Panc1 (cell line): Measurements from ENCODE around the gene AMIGO1. TPM values are rescaled to one million over a fixed set of nuclear protein-coding genes. Genes with fewer than 3 reads are reported as not detected.

Source experiments
- ATAC-seq: fragments of 200-7000 bp; cut with Tn5 transposase; 2 replicates; pipeline ENCODE4 v1.9.1; 2020; ENCODE audit warnings: mild to moderate bottlenecking, moderate library complexity
- BruUV-seq: library from RNA; stranded (reverse); fragments of 400-500 nt; replicated peaks from 2 replicates; lab custom pipeline; 2021; lab: Mats Ljungman, UMichigan
- CTCF ChIA-PET: fragments of 300-600 bp; sonication (Branson Sonifier 250); formaldehyde crosslinking; loops from one replicate; lab custom pipeline; 2022; ENCODE audit warnings: antibody characterized with exemption; lab: Charles Lee
- POLR2A ChIA-PET: fragments of 300-600 bp; sonication (Branson Sonifier 250); formaldehyde crosslinking; loops from one replicate; lab custom pipeline; 2022; ENCODE audit warnings: antibody characterized with exemption; lab: Charles Lee
- DNase-seq: peaks from one replicate; pipeline ENCODE4 v3.0.0-alpha.2; 2010; ENCODE audit warnings: low read depth, low spot score
- H3K27ac ChIP-seq: 2 replicates; pipeline ENCODE4 v1.5.1; 2011; ENCODE audit warnings: mild to moderate bottlenecking, low read length, inconsistent platforms
- H3K27me3 ChIP-seq: fragments of 200-500 bp; sonication (Bioruptor generic); 2 replicates; pipeline ENCODE4 v1.6.0; 2014; ENCODE audit warnings: low read length, inconsistent platforms; ENCODE audit not compliant: control insufficient read depth, insufficient read depth
- H3K36me3 ChIP-seq: fragments of 200-500 bp; sonication (Bioruptor generic); 2 replicates; pipeline ENCODE4 v1.5.1; 2014; ENCODE audit warnings: inconsistent platforms, mild to moderate bottlenecking, low read length, moderate library complexity; ENCODE audit not compliant: control insufficient read depth, insufficient read depth
- H3K4me1 ChIP-seq: 2 replicates; pipeline ENCODE4 v1.5.1; 2011; ENCODE audit warnings: inconsistent platforms, mild to moderate bottlenecking, low read length, moderate library complexity; ENCODE audit not compliant: control insufficient read depth, insufficient read depth
- H3K4me3 ChIP-seq, 2 experiments: 2 replicates each; pipeline ENCODE4 v1.5.1; 2011 to 2012; ENCODE audit warnings: low read depth in 2 of 2, low read length in 2 of 2, mild to moderate bottlenecking in 2 of 2, inconsistent platforms in 1 of 2, moderate library complexity in 1 of 2
- H3K9me3 ChIP-seq: fragments of 200-500 bp; sonication (Bioruptor generic); 2 replicates; pipeline ENCODE4 v1.5.1; 2014; ENCODE audit warnings: low read depth, mild to moderate bottlenecking, inconsistent platforms, low read length, moderate library complexity; ENCODE audit not compliant: control insufficient read depth, insufficient read depth
- CTCF ChIP-seq: fragments of 450-650 bp; IDR thresholded peaks from 2 replicates; pipeline ENCODE4 v1.5.1; 2017; ENCODE audit warnings: mild to moderate bottlenecking
- POLR2AphosphoS5 ChIP-seq: IDR thresholded peaks from 2 replicates; pipeline ENCODE4 v1.6.1; 2012; ENCODE audit warnings: mild to moderate bottlenecking, low read depth, low read length, moderate library complexity
- REST ChIP-seq, 2 experiments: IDR thresholded peaks; 2 replicates each; pipeline ENCODE4 v1.6.1; 2011 to 2012; ENCODE audit warnings: low read depth in 2 of 2, control low read depth in 1 of 2, low read length in 1 of 2, mild to moderate bottlenecking in 1 of 2, moderate library complexity in 1 of 2; ENCODE audit not compliant: insufficient read depth in 1 of 2
- SIN3A ChIP-seq: IDR thresholded peaks from 2 replicates; pipeline ENCODE4 v1.6.1; 2012; ENCODE audit warnings: low read depth, mild to moderate bottlenecking, low read length, moderate library complexity, borderline replicate concordance; ENCODE audit not compliant: insufficient read depth
- TCF7L2 ChIP-seq: IDR thresholded peaks from 2 replicates; pipeline ENCODE4 v1.6.1; 2011; ENCODE audit warnings: mild to moderate bottlenecking, low read depth, low read length, inconsistent platforms
- in situ Hi-C: cut with HindIII; loops from 2 replicates; pipeline ENCODE4 v1.10.0; 2016; ENCODE audit warnings: low sequenced_read_pairs, low pct_unique_long_range_greater_than_20kb
- intact Hi-C: fragments of 100-400 bp; cut with micrococcal nuclease; formaldehyde crosslinking; loops from one replicate; pipeline ENCODE4 v1.10.0; 2022; ENCODE audit not compliant: unreplicated experiment
- total RNA-seq: library from RNA; stranded (reverse); gene quantifications from one replicate; pipeline ENCODE4 v1.2.1, GENCODE V29; 2021; ENCODE audit not compliant: unreplicated experiment

Gene AMIGO1
- total RNA-seq, 1 experiment from 2014 or later = 0.64 TPM

GRCh38 chr1:109523706-109524105 lies 14.2 kb upstream of the AMIGO1 start:
- Histone ChIP-seq H3K27ac (no peak overlapping the region), H3K27me3 (no peaks in the 10 kb centered on the region; the same call in 1 of the 2 replicates), H3K4me3 (no peak overlapping the region), H3K9me3 (no peaks in the 10 kb centered on the region), H3K4me1 (no peaks in the 10 kb centered on the region), H3K36me3 (no peaks in the 10 kb centered on the region)
- POLR2A ChIA-PET = interaction anchor here (0.6 kb wide), 1 partner anchor 62 kb away, joined by 3 read pairs; no protein-coding TSS in a partner anchor
- no peak for ATAC-seq
- CTCF ChIA-PET = no interaction called here
- DNase-seq = no peak
- intact Hi-C loops (no loop called here), in situ Hi-C loops (no loop called here)
- no TSS peak for BruUV-seq
- TF ChIP-seq TCF7L2 (no peak), CTCF (no peak), REST (IDR thresholded peaks at IDR 0.05; ENCODE audit: insufficient read depth in 1 of 2, low read depth in 2 of 2, low read length in 1 of 2) (no peak), POLR2AphosphoS5 (no peak), SIN3A (no peak)

GRCh38 chr1:109522026-109522425 lies 12.5 kb upstream of the AMIGO1 start:
- TF ChIP-seq POLR2AphosphoS5 (no peak), TCF7L2 (no peak), CTCF (no peak), REST (IDR thresholded peaks at IDR 0.05; ENCODE audit: insufficient read depth in 1 of 2, low read depth in 2 of 2, low read length in 1 of 2) (no peak), SIN3A (no peak)
- DNase-seq (no peak), ATAC-seq (no peak)
- no TSS peak for BruUV-seq
- H3K9me3 ChIP-seq = no peaks in the 10 kb centered on the region
- no peaks in the 10 kb centered on the region for H3K36me3 ChIP-seq
- intact Hi-C loops = no loop called here
- H3K27ac ChIP-seq = no peak overlapping the region
- no peaks in the 10 kb centered on the region for H3K4me1 ChIP-seq
- H3K27me3 ChIP-seq = no peaks in the 10 kb centered on the region; the same call in 1 of the 2 replicates
- no peak overlapping the region for H3K4me3 ChIP-seq
- in situ Hi-C loops = no loop called here
- ChIA-PET CTCF (no interaction called here), POLR2A (no interaction called here)
